SK-N-SH (cell line): ENCODE measurements around the gene CCDC178. TPM values are rescaled to one million over a fixed set of nuclear protein-coding genes. Genes with fewer than 3 reads are reported as not detected.

Source experiments
- CTCF ChIA-PET: fragments of 300-600, 350-600 bp; formaldehyde crosslinking; extraction: SDS; loops from one replicate; lab custom pipeline; 2021; lab: Yijun Ruan, JAX
- POLR2A ChIA-PET: fragments of 350-600 bp; sonication (Branson Sonifier 250); formaldehyde crosslinking; extraction: SDS; loops from one replicate; lab custom pipeline; 2020; ENCODE audit warnings: antibody characterized with exemption, inconsistent platforms; lab: Yijun Ruan, JAX
- DNase-seq: peaks from one replicate; pipeline ENCODE4 v3.0.0; 2012
- H2AFZ ChIP-seq: fragments of 200-600 bp; sonication (generic); 2 replicates; pipeline ENCODE4 v1.8.1; 2016; ENCODE audit warnings: antibody characterized with exemption, mild to moderate bottlenecking, low read depth
- H3F3A ChIP-seq: fragments of 200-600 bp; sonication (generic); replicated peaks from 2 replicates; pipeline ENCODE3; 2016; ENCODE audit warnings: antibody characterized with exemption, mild to moderate bottlenecking; ENCODE audit not compliant: insufficient read depth
- H3K27ac ChIP-seq, 2 experiments: fragments of 200-500 bp in 1 of 2; fragments of 200-600 bp in 1 of 2; sonication (Bioruptor generic) in 1 of 2; sonication (generic), shearing (Covaris generic) in 1 of 2; 2 replicates each; pipeline versions ENCODE4 v1.5.1 to v1.6.1; 2014 to 2016; ENCODE audit warnings: low read depth in 2 of 2, inconsistent platforms in 1 of 2, low read length in 1 of 2, mild to moderate bottlenecking in 1 of 2, mixed read lengths in 1 of 2
- H3K27me3 ChIP-seq: fragments of 200-600 bp; sonication (generic), shearing (Covaris generic); 2 replicates; pipeline ENCODE4 v1.6.1; 2016; ENCODE audit warnings: mixed run types; ENCODE audit not compliant: insufficient read depth
- H3K36me3 ChIP-seq, 2 experiments: fragments of 200-500 bp in 1 of 2; fragments of 200-600 bp in 1 of 2; sonication (Bioruptor generic) in 1 of 2; sonication (generic) in 1 of 2; replicated peaks in 1 of 2; 2 replicates each; pipeline versions ENCODE3 to v1.5.1; 2014 to 2016; ENCODE audit warnings: low read length in 1 of 2, mild to moderate bottlenecking in 1 of 2; ENCODE audit not compliant: insufficient read depth in 2 of 2, control insufficient read depth in 1 of 2
- H3K4me1 ChIP-seq, 2 experiments: fragments of 200-500 bp in 1 of 2; fragments of 200-600 bp in 1 of 2; sonication (Bioruptor generic) in 1 of 2; sonication (generic), shearing (Covaris generic) in 1 of 2; 2 replicates each; pipeline versions ENCODE4 v1.5.1 to v1.6.1; 2014 to 2016; ENCODE audit warnings: low read depth in 1 of 2, low read length in 1 of 2, mixed run types in 1 of 2; ENCODE audit not compliant: insufficient read depth in 2 of 2, control insufficient read depth in 1 of 2
- H3K4me2 ChIP-seq: fragments of 200-600 bp; sonication (generic), shearing (Covaris generic); 2 replicates; pipeline ENCODE4 v1.6.1; 2017; ENCODE audit warnings: mixed run types
- H3K4me3 ChIP-seq, 2 experiments: fragments of 200-500 bp in 1 of 2; fragments of 200-600 bp in 1 of 2; sonication (Bioruptor generic) in 1 of 2; sonication (generic), shearing (Covaris generic) in 1 of 2; 2 replicates each; pipeline versions ENCODE4 v1.5.1 to v1.8.1; 2014 to 2016; ENCODE audit warnings: low read depth in 2 of 2, inconsistent platforms in 1 of 2, low read length in 1 of 2, mild to moderate bottlenecking in 1 of 2, mixed read lengths in 1 of 2, moderate library complexity in 1 of 2
- H3K79me2 ChIP-seq: fragments of 200-600 bp; sonication (generic); 2 replicates; pipeline ENCODE4 v1.8.1; 2017; ENCODE audit warnings: mild to moderate bottlenecking; ENCODE audit not compliant: insufficient read depth
- H3K9ac ChIP-seq: fragments of 200-600 bp; sonication (generic); 2 replicates; pipeline ENCODE4 v1.6.1; 2017; ENCODE audit warnings: mixed run types
- H3K9me2 ChIP-seq: fragments of 200-600 bp; sonication (generic); 2 replicates; pipeline ENCODE4 v1.6.1; 2017; ENCODE audit warnings: mixed run types
- H3K9me3 ChIP-seq: fragments of 200-600 bp; sonication (generic); 2 replicates; pipeline ENCODE4 v1.6.1; 2017; ENCODE audit warnings: mixed run types, mild to moderate bottlenecking, moderate library complexity
- H4K20me1 ChIP-seq: fragments of 200-600 bp; sonication (generic); 2 replicates; pipeline ENCODE4 v1.6.1; 2017; ENCODE audit warnings: mild to moderate bottlenecking, mixed run types; ENCODE audit not compliant: insufficient read depth
- EZH2phosphoT487 ChIP-seq: fragments of 200-600 bp; sonication (generic); IDR thresholded peaks from 2 replicates; pipeline ENCODE4 v1.6.1; 2017; ENCODE audit warnings: low read depth, mixed run types, mild to moderate bottlenecking, antibody characterized with exemption, moderate library complexity, borderline replicate concordance
- FOXJ3 ChIP-seq: sonication (generic); formaldehyde crosslinking; IDR thresholded peaks from 2 replicates; pipeline ENCODE4 v1.5.1; 2020; ENCODE audit warnings: mild to moderate bottlenecking, missing genetic modification reagents
- GATA2 ChIP-seq: sonication (generic); formaldehyde crosslinking; IDR thresholded peaks from 2 replicates; pipeline ENCODE4 v1.5.0; 2020; ENCODE audit warnings: mild to moderate bottlenecking, missing genetic modification reagents
- JUND ChIP-seq: IDR thresholded peaks from 2 replicates; pipeline ENCODE4 v1.4.0; 2012
- MXI1 ChIP-seq: IDR thresholded peaks from 2 replicates; pipeline ENCODE4 v1.6.1; 2012; ENCODE audit warnings: mild to moderate bottlenecking, low read depth, low read length, improper control_type of control experiment
- NFIC ChIP-seq: IDR thresholded peaks from 2 replicates; pipeline ENCODE4 v1.4.0; 2012; ENCODE audit warnings: borderline replicate concordance
- RFX5 ChIP-seq: IDR thresholded peaks from 2 replicates; pipeline ENCODE4 v1.6.1; 2012; ENCODE audit warnings: mild to moderate bottlenecking, improper control_type of control experiment, low read length
- RXRA ChIP-seq: IDR thresholded peaks from 2 replicates; pipeline ENCODE4 v1.4.0; 2012; ENCODE audit warnings: low read depth, mild to moderate bottlenecking, borderline replicate concordance
- SIN3A ChIP-seq: IDR thresholded peaks from 2 replicates; pipeline ENCODE4 v1.6.1; 2012; ENCODE audit warnings: low read depth, mild to moderate bottlenecking, low read length, moderate library complexity, borderline replicate concordance
- YY1 ChIP-seq: IDR thresholded peaks from 2 replicates; pipeline ENCODE4 v1.4.0; 2012; ENCODE audit warnings: low read depth, mild to moderate bottlenecking
- WGBS: methylation state at CpG from one replicate; pipeline ENCODE4 v1.1.6; 2017; ENCODE audit warnings: low lambda C conversion rate; 5-methylcytosine and 5-hydroxymethylcytosine counted together
- polyA plus RNA-seq, 3 experiments: library from polyadenylated mRNA; depleted of rRNA; stranded (reverse); fragments of >200 nt; gene quantifications; 2 replicates each; pipeline ENCODE4 v1.2.3, GENCODE V29; 2012
- TF ChIP-seq, protein P1 (sequence below): IDR thresholded peaks from 2 replicates; pipeline ENCODE4 v1.4.0; 2012; ENCODE audit warnings: low read depth
- TF ChIP-seq, protein P2 (sequence below): fragments of 150-350 bp; IDR thresholded peaks from 2 replicates; pipeline ENCODE4 v1.6.1; 2016; ENCODE audit warnings: mild to moderate bottlenecking, low read depth, low read length
- TF ChIP-seq, protein P3 (sequence below): fragments of 200-600 bp; sonication (generic); IDR thresholded peaks from 2 replicates; pipeline ENCODE4 v1.6.1; 2017; ENCODE audit warnings: antibody characterized with exemption, mild to moderate bottlenecking, moderate library complexity
- TF ChIP-seq, protein P4 (sequence below): fragments of 150-350 bp; IDR thresholded peaks from 2 replicates; pipeline ENCODE4 v1.6.1; 2017; ENCODE audit warnings: antibody characterized with exemption, low read length, low read depth, borderline replicate concordance

The CCDC178 gene
- polyA plus RNA-seq, 1 of the 3 experiments (the other 2 are of a cell fraction), result not detected

DNA sequence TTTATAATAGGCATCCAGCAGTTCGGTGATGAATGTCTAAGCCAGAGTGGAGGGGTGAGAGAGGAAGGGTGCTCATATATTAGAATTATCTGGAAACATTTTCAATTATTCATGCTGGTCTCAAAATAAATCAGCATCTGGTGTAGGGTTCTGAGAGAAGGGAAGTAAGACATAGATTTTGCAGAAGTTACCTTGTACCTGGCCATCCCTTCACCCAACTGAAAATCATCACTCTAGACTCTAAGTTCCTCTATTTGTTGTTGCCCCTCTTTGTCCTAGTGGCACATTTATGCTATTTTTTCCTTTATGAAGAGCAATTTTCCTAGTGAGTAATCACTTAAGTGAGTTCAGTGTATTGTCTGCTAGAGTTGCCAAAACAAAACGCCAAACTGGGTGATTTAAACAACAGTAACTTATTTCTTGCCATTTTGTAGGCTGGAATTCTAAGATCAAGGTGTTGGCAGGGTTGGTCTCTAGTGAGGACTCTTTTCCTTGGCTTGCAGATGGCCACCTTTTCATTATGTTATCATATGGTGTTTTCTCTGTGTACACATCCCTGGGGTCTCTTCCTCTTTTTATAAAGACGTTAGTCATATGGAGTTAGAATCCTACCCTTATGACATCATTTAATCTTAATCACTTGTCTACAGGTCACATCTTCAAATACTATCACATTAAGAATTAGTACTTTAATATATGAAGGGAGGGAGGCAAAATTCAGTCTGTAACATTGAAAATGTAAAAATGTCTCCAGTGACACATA lies 537.8 kb downstream of the CCDC178 start:
- ChIA-PET POLR2A (no interaction called here), CTCF (no interaction called here)
- 21% methylated on average over 3 of the region's 3 CpGs for WGBS
- no peak for TF ChIP-seq RFX5
- TF ChIP-seq RXRA, result no peak
- TF ChIP-seq NFIC, result no peak
- no peak for TF ChIP-seq MXI1
- TF ChIP-seq, protein P1, sequence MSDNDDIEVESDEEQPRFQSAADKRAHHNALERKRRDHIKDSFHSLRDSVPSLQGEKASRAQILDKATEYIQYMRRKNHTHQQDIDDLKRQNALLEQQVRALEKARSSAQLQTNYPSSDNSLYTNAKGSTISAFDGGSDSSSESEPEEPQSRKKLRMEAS, result no peak
- TF ChIP-seq EZH2phosphoT487, result no peak
- no peak for TF ChIP-seq FOXJ3 (CRISPR knock-in tag)
- TF ChIP-seq SIN3A, result no peak
- TF ChIP-seq JUND, result no peak
- TF ChIP-seq YY1, result no peak
- TF ChIP-seq, protein P2, sequence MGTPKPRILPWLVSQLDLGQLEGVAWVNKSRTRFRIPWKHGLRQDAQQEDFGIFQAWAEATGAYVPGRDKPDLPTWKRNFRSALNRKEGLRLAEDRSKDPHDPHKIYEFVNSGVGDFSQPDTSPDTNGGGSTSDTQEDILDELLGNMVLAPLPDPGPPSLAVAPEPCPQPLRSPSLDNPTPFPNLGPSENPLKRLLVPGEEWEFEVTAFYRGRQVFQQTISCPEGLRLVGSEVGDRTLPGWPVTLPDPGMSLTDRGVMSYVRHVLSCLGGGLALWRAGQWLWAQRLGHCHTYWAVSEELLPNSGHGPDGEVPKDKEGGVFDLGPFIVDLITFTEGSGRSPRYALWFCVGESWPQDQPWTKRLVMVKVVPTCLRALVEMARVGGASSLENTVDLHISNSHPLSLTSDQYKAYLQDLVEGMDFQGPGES, result no peak
- no peak for DNase-seq
- no peaks in the 10 kb centered on the region for H3K36me3 ChIP-seq
- no peaks in the 10 kb centered on the region for H4K20me1 ChIP-seq
- no peak overlapping the region for H3K4me3 ChIP-seq
- no peaks in the 10 kb centered on the region for H3K4me1 ChIP-seq
- no peak overlapping the region for H3K4me2 ChIP-seq
- H3K27me3 ChIP-seq, result no peaks in the 10 kb centered on the region; the same call in 1 of the 2 replicates
- H3K9me3 ChIP-seq, result no peaks in the 10 kb centered on the region
- no peak overlapping the region for H3K27ac ChIP-seq
- H3K9ac ChIP-seq, result no peak overlapping the region
- H3K9me2 ChIP-seq, result no peaks in the 10 kb centered on the region
- no peaks in the 10 kb centered on the region for H3K79me2 ChIP-seq
- no peaks in the 10 kb centered on the region for H3F3A ChIP-seq
- H2AFZ ChIP-seq, result no peak overlapping the region

DNA sequence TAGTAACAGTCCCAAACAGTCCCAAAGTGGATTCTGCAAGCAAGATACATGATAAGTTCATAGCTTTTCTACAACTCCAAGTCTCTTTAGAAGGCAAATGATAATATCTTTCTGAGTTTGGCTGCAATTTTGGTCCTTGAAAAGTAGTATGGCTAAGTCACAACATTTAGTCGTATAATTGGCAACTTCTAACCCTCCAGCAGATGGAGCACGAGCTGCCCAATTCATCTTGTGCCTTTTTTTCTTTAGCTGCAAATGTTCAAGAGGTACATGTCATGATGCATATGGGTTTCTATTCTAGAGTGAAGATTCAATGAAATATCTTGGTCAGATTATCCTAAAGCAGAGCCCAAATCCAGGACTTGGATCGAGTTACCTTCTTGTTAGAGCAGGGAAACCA lies 540.7 kb downstream of the CCDC178 start:
- no peak for DNase-seq
- no peaks in the 10 kb centered on the region; the same call in 1 of the 2 replicates for H3K27me3 ChIP-seq
- WGBS, result 13% methylated on average over 3 of the region's 3 CpGs
- H3K4me3 ChIP-seq, result no peak overlapping the region
- no peaks in the 10 kb centered on the region for H3K4me1 ChIP-seq
- no peaks in the 10 kb centered on the region for H3K9me3 ChIP-seq
- ChIA-PET CTCF (interaction anchor here (1.0 kb wide), 1 partner anchor 23 kb away, joined by 3 read pairs; no protein-coding TSS in a partner anchor), POLR2A (no interaction called here)
- no peak overlapping the region for H3K27ac ChIP-seq
- H3F3A ChIP-seq, result no peaks in the 10 kb centered on the region
- no peak overlapping the region for H2AFZ ChIP-seq
- H3K36me3 ChIP-seq, result no peaks in the 10 kb centered on the region
- H3K9ac ChIP-seq, result no peak overlapping the region
- TF ChIP-seq, protein P3, sequence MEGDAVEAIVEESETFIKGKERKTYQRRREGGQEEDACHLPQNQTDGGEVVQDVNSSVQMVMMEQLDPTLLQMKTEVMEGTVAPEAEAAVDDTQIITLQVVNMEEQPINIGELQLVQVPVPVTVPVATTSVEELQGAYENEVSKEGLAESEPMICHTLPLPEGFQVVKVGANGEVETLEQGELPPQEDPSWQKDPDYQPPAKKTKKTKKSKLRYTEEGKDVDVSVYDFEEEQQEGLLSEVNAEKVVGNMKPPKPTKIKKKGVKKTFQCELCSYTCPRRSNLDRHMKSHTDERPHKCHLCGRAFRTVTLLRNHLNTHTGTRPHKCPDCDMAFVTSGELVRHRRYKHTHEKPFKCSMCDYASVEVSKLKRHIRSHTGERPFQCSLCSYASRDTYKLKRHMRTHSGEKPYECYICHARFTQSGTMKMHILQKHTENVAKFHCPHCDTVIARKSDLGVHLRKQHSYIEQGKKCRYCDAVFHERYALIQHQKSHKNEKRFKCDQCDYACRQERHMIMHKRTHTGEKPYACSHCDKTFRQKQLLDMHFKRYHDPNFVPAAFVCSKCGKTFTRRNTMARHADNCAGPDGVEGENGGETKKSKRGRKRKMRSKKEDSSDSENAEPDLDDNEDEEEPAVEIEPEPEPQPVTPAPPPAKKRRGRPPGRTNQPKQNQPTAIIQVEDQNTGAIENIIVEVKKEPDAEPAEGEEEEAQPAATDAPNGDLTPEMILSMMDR, result peak; percentile 31
- TF ChIP-seq YY1 (no peak), GATA2 (CRISPR knock-in tag) (no peak)
- TF ChIP-seq, protein P4, sequence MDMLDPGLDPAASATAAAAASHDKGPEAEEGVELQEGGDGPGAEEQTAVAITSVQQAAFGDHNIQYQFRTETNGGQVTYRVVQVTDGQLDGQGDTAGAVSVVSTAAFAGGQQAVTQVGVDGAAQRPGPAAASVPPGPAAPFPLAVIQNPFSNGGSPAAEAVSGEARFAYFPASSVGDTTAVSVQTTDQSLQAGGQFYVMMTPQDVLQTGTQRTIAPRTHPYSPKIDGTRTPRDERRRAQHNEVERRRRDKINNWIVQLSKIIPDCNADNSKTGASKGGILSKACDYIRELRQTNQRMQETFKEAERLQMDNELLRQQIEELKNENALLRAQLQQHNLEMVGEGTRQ, result no peak
- no peaks in the 10 kb centered on the region for H3K79me2 ChIP-seq
- H3K9me2 ChIP-seq, result no peaks in the 10 kb centered on the region
- no peaks in the 10 kb centered on the region for H4K20me1 ChIP-seq
- H3K4me2 ChIP-seq, result no peak overlapping the region
